Measurements from ENCODE around the gene CTNNA3.

Gene CTNNA3

DNA sequence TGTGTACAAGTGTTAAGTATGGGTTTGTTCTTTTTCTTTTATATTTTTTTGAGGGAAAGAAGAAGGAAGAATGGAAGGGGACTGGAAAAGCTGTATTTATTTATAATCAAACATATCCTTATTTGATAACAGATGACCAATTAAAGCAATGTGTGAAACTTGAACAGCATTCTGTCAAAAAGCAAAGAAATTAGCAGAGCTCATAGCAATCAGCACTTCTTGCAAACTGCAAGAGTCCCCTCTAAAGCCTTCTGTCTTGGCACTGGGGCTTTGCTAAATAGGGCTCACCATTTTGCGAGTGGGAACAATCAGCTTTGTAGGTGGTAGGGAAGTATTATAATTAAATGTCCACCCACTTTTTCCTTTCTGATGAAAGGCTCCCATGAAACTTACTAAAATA is 935.1 kb downstream of the CTNNA3 start:
- no peak for DNase-seq (ENCODE audit: low read depth in 2 of 2)

DNA sequence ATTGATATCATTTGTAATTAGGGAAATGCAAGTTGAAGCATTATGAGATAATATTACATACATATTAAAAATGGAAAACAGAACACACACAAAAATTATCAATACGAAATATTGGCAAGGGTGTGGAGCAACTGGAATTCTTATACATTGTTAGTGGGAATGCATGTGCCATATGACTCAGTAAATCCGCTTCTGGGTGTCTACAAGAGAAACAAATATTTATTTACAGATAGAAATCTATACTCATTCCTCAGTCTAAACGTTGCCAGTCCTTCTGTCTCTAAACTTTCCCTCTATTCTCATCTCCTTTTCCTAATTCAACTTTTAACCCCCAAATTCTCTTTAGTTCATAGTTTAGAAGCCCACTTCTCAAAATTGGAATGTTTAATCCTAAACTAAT is 940.5 kb downstream of the CTNNA3 start:
- DNase-seq (ENCODE audit: low read depth in 2 of 2) = no peak

DNA sequence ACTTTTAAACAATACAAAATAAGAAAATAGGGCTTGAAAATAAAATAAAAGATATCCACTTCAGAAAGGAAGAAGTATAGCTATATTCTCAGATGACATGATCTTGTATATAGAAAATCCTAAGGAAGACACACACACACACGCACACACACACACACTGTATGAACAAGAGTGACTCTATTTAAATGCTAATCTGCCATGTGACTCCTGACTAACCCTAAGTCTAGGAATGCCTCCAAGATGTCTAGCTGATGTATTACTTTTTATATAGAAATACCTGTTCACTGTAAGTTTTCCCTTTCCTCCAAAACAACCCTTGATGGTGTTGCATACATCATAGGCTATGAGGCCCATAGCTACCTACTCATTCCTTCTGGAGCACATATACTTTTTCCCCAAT is 943.3 kb downstream of the CTNNA3 start:
- DNase-seq (ENCODE audit: low read depth in 2 of 2) = no peak

DNA sequence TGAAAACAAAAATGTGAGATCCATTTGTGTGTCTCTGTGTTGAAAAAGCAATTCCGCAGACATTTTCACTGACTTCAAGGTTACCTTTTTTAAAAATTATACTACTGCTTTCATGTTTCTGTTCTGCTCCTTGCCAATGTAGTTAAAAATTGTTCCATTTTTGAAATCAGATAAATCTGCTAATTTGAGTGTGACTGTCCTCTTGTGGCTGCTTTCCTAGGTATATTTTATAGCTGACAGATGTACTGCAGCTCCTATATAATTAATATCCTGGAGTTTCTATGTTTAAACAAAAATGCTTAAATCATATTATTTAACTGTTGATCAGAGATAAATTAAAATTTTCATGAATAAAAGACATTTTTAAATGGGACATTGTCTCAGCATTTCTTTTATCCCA is 947.8 kb downstream of the CTNNA3 start:
- DNase-seq (ENCODE audit: low read depth in 2 of 2) = no peak

DNA sequence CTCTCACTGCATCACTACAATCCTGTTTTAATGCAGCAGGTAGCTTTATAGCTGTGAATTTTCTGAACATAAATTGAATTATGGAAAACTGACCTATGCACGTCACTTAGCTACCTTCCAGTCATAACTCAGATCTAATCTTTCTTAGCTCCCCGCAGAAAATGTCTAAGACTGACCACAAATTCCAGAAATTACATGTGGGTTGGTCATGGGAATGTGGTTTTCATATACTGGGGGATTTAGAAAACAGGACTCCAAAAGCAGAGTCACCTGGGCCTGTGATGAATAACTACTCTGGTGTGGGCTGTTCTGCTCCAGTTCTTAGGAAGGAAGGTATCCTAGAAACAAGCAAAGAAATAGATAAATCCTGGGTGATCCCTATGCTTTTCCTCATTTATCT is 948.5 kb downstream of the CTNNA3 start:
- no peak for DNase-seq (ENCODE audit: low read depth in 2 of 2)

DNA sequence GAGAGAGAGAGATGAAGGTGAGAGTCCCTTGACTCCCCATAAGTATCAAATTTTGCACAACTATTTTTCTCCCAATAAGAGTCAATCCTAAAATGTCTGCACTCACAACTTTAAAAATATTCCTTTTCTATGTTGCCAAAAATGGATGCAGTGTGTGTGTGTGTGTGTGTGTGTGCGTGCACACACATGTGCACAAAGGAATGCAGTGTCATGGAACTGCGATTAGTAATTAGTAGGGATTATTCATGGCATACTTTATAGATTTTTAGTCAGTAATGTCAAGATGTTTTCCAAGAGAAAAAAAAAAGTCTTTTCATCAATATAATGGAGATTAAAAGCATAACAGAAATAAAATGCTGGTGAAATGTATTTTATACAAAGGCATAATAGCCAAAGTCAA is 949.3 kb downstream of the CTNNA3 start:
- DNase-seq (ENCODE audit: low read depth in 2 of 2) = no peak

DNA sequence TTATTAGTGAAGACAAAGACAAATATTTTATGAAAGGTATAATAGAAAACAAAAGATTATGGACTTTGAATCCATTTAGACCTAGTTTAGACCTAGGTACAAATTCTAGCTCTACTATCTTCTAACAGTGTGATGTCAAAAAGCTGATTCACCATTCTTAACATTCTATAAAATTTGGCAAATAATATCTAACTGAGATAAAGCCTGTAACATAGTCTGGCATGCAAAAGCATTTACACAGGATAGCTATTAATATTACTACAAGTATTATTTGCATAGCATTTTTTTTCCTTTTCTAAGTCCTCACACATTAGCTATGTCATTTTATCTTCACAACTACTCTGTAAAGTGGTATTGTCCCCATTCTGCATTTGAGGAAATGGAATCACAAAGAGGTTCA is 949.7 kb downstream of the CTNNA3 start:
- no peak for DNase-seq (ENCODE audit: low read depth in 2 of 2)

DNA sequence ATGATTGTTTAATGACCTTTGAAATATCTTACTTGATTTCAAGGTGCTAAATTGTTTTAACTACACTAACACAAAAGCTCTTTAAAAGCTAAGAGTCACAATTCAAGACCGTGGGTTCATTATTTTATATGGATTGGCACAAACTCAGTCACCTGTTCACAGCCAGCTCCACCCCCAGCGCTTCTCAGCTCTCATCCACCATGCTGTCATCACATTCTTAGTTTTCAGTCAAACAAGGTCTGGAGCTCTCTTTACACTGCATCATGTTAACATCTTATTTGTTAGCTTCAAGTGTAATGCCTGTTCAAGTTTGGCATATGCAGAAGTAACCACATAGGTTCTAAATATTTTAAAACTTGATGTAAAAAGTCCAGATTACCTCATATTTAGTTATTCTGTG is 951.1 kb downstream of the CTNNA3 start:
- no peak for DNase-seq (ENCODE audit: low read depth in 2 of 2)

DNA sequence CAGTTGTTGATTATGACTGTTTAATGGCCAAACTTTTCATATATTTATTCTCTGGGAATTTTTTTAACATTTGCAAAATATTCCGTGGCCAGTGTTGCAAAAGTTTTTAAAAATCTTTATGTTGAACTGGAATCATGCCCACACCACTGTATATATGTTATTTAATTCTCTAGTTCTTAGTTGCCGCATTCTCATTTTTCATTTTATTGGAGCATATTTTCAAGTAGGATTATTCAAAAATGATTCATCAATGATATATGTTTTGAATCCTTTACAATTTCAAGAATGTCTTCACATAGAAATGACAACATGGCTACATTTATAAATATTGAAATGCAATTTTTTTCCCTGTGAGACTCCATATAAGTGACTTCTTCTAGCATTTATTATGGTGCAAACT is 958.8 kb downstream of the CTNNA3 start:
- no peak for DNase-seq (ENCODE audit: low read depth in 2 of 2)

DNA sequence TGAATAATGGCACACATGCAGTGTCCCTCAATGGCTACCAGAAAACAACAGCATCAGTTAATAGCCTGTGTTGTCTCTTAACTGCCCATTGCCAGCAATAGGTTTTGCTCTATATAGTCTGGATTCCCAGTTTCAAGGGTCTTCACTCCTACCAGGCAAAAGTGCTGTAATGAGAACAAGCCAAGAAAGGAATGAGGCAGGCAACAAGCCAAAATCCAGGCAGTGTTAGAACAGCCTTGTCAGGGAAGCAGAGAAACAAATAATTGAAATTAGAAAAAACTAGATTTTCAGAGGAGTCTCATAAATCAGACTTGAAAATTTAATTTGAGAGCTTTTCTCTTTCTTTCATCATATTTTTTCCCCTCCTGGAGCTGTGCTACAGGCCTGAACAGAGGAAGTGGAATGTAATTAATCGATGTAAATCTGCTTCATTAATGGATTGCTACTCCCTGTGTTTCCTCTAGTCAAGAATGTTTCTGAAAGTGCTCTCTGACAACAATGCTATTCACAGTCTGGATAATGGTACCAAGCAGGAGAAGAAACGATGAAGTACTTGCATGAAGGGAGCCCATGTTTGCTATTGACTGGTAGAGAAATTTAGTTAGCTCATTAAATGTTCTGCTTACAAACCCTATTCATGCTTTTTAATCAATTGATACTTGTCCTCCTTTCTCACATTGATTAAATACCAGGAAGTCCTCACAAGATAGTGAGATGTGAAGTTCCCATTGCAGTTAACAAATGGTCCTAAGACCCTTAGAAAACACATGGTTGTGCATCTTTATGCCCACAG is 972.2 kb downstream of the CTNNA3 start:
- DNase-seq (ENCODE audit: low read depth in 2 of 2) = no peak

DNA sequence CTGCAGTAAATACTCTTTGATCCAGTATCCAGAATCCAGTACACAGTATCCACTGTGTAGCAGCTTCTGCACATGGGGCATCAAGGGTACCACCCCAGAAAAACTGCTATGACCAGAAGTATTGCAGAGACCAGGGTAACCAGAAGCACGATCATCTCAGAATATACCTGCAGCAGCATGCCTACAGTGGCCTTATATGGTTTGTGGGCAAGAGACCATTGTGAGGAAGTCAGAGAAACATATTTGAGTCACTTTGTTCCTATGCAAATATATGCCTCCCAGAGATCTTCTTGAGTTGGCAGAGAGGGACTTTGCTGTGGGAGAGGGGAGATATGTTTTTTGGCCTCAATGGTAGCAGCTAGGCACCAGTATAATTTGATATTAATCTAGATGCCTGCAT is 976.5 kb downstream of the CTNNA3 start:
- DNase-seq (ENCODE audit: low read depth in 2 of 2) = no peak

DNA sequence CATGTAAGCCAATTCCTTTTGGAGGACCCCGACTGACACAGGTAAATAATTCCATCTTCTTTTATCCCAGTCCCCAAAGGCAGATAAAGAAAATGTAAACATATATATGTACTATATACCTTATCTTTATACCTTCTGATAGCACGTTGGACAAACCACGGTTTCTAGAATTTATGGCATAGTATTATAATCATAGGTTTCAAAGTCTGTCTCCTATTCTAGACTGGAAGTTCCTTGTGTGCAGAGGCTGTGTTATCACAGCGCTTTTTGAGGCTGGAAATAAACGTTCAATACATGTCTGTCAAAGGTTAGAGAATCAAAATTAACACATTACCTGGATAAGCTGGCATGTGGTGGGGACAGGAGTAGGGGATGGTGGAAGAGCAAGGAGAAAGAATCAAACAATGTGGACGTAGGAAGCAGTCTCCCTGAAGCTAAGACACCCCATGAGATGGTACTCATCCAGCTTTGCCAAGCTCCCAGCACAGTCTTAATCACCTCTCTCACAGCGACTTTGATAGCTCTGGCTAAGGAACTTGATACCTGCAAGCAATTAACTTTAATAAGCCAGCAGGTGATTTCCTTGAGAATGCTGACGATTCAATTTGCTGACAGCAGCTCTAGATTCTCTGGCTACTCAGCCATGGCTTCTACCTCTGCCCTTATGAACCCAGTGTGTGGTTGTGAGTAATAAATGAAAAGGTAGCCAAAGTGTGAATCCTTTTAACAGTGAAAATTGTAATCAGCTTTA is 978.6 kb downstream of the CTNNA3 start:
- no peak for DNase-seq (ENCODE audit: low read depth in 2 of 2)

DNA sequence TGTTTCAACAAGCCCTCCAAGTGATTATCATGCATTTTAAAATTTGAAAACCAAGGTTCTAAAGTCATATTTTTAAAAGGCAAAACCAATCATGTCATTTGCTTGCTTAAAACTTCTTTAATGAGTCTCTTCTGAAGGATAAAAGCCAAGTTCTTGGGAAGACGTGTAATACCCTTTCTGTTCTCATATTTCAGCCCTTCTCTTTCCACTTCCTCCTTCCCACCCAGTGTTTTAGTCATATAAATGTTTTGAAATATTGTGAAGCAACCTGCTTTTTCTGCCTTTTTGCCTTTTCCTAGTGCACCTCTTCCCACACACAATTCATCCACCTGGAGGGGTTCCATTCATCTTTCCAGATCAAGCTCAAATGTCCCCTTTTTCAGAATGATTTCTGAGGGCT is 981.3 kb downstream of the CTNNA3 start:
- DNase-seq (ENCODE audit: low read depth in 2 of 2) = no peak

DNA sequence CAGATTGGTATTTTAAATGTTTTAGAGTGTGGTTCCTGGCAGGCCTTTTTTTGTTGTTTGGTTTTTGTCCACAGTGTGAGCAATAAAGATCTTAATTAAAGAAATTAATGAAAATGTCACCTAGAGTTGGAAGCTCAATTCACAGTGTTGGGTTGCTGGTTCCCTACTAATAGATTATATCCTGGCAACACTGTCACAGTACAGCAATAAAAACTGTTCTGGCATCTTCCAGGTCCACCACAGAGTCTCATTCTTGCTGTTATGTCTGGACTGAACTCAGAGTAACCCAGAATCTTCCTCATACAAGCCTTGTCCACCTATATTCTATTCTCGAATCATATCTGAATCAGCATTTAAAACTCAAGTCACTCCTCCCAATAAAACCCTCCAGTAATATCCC is 982.6 kb downstream of the CTNNA3 start:
- DNase-seq (ENCODE audit: low read depth in 2 of 2) = no peak

DNA sequence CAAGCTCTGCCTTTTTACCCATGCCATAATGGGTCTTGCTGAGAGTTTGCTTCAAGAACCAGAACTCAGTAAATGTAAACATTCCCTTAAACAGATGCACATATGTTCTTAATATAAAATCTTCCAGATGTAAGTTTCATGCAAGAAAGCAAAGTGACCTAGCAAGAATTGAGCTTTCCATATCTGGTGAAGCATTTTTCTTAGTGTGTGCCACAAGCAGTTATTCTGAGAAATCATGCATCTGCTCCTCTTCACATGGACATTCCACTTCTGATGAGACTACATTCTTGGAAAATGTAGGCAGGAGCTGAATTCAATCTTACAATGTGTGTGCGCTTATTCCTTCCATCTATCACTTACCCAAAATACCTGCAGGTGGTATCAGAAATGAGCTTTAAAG is 997.9 kb downstream of the CTNNA3 start:
- DNase-seq (ENCODE audit: low read depth in 2 of 2) = no peak

DNA sequence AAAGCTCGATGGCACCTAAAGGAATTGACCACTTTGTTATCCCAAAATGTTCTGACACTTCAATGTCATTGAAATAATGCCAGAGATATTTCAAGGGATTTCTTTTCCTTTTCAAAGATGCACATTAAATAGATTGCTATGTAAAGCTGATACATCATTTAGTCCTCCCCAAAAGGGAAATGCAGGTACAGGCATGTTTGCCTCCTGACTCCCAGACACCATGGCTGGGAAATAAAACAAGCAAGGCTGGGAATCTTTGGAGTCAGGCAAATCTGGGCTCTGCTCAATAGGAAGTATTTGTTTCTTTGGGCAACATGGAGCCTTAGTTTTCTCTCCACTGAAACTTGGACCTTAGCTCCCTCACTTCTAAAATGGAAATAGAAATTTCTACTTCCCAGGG is 1000.9 kb downstream of the CTNNA3 start:
- no peak for DNase-seq (ENCODE audit: low read depth in 2 of 2)

DNA sequence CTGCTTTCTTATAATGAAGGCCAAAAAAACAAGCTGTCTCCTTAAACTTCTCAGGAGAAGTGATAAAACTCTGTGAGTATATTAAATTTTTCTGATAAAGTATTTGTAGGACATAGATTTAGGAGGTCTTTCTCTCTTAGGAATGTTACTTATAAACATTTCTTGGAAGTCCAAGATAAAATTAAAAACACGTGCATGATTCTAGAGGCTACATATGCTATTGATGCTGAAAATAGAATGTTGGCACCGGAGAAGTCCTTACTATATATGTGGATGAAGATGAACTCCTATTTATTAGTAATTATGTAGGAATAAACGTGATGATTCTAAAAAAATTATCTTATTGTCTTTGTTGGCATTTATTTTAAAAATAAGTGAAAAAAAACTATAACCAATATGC is 1011.4 kb downstream of the CTNNA3 start:
- DNase-seq (ENCODE audit: low read depth in 2 of 2) = no peak

DNA sequence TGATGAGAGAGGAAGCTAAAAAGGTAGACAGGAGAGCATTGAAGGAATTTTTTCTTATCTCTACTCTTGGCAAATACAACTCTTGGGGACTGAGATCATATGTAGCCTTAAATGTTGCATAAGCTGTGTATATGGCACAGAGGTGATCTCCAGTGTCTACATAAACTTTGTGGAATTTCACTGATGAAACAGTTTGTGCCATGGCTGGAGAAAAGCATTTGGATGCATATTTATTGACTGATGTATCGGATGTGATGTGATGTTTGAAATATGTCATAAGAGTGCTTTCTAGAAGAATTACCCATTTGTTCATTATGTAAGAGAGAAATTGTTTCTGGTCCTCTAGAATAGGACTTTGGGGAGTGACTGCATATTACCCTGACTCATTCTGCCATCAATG is 1015.1 kb downstream of the CTNNA3 start:
- no peak for DNase-seq (ENCODE audit: low read depth in 2 of 2)

DNA sequence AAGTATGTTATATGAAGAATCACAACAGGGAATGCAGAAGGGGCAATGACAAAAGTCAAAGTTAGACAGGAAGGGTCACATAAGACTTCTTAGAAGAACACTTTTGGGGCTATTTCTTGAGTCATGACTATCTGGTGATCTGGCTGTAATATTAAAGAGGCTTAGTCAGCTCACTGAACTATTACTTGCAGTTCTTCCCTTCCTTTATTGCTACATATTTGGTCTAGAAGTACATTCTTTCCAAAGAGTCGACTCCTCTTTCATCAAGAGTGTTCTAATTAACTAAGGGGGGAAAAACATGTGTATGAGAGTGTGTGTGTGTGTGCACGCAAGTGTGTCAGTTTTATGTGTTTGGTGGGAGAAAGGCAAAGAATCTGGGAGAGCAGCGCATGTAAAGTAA is 1017.5 kb downstream of the CTNNA3 start:
- DNase-seq (ENCODE audit: low read depth in 2 of 2) = no peak

DNA sequence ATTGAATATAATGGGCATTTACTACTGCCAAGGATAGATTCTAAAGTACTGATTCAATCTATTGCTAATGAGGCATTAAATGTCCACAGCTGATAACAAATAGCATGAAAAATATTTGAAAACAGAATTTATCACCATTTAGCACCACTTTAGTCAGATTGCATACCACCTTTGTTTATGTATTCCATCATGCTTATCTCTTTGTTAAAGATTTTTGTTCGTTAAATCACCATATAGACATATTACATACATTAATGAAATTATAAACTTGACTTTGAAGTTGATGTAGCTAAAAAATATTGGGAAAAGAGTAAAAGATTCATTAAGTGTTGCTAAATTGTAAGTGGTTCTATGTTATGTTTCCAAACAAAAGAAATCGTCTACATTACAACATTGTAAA is 1022.9 kb downstream of the CTNNA3 start:
- no peak for DNase-seq (ENCODE audit: low read depth in 2 of 2)

DNA sequence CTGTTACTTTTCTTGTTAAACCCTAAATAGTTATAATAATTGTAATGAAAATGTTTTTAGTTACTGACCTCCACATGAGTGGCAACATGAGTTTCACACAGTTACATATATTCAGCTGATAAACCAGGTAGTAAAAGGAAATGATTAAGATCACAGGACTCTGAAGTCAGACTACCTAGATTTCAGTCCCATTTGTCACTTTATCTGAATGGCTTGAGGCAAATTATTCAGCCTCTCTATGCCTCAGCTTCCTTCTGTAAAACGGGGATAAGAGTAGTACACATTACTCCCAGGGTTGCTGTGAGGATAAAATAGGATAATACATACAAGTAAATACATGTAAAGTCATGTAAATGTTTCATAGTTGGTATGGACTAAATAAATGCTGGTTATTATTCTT is 1024.4 kb downstream of the CTNNA3 start:
- DNase-seq (ENCODE audit: low read depth in 2 of 2) = no peak

DNA sequence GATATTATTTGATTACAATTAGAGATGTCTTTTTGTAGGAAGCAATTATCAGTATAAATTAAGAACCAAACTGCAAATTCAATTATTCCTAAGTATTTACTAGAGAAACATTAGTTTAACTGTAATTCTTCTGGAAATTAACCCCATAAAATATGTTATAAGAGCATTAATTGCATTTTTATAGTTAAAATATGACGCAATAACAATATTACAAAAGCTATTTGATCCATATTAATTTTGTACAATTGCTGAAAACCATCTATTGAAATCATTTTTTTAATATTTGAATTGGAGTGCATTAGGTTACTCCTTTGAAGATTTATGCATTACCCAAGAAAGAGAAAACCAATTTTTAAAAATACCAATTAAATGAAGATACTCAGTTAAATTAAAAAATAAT is 1024.9 kb downstream of the CTNNA3 start:
- DNase-seq (ENCODE audit: low read depth in 2 of 2) = no peak

DNA sequence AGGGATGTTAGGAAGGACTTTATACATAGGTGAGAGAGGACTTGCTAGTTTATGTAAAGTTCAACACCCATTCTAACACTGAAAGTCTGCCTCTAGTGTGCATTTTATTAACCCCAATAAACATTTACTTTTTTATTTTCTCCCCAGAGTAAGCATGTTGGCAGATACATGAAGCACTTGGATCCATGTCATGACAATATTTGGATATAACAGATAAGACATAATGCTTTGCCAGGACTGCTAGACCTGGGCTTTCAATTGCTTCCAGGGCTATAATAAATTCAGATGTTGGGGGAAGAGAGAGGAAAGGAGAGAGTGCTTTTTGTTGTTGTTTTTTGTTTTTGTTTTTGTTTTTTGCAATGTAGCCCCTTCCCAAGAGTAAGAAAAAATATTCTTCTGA is 1039.5 kb downstream of the CTNNA3 start:
- no peak for DNase-seq (ENCODE audit: low read depth in 2 of 2)

DNA sequence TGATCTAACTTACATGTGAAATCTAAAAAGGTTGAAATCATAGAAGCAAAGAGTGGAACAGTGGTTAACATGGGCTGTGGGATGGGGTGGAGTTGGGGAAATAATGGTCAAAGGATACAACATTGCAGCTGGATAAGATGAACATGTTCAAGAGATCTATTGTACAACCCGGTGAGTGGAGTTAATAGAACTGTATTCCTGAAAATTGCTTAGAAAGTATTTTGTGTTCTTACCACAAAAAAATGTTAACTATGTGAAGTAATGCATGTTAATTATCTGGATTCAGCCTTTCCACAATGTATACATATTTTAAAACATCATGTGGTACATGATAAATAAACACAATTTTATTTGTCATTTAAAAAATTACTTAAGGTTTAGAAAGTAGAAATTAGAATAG is 1041.1 kb downstream of the CTNNA3 start:
- no peak for DNase-seq (ENCODE audit: low read depth in 2 of 2)

Data from stimulated activated CD4-positive, alpha-beta T cell treated with anti-CD3 and anti-CD28 coated beads, Interleukin-15, amount 100 ng/mL, for 48 hours (primary cell).